Subcutaneous adipose tissue (tissue), 4 donors: Measurements from ENCODE around the gene TGDS. TPM values are rescaled to one million over a fixed set of nuclear protein-coding genes. Genes with fewer than 3 reads are reported as not detected.

ENCODE experiments used
- CTCF ChIP-seq: fragments of 450-650 bp; IDR thresholded peaks from one replicate; pipeline ENCODE4 v1.5.1; 2016; ENCODE audit warnings: low read depth, mild to moderate bottlenecking, control low read depth, antibody characterized with exemption, moderate library complexity
- total RNA-seq, 4 donors: library from RNA; depleted of rRNA; stranded (reverse); fragments of >200 nt; gene quantifications; one replicate each; pipeline ENCODE4 v1.1.0, GENCODE V29; 2016

The TGDS gene
- total RNA-seq, 4 donors from 2014 or later: 16.0 to 31.3 (median 17.3) TPM

DNA sequence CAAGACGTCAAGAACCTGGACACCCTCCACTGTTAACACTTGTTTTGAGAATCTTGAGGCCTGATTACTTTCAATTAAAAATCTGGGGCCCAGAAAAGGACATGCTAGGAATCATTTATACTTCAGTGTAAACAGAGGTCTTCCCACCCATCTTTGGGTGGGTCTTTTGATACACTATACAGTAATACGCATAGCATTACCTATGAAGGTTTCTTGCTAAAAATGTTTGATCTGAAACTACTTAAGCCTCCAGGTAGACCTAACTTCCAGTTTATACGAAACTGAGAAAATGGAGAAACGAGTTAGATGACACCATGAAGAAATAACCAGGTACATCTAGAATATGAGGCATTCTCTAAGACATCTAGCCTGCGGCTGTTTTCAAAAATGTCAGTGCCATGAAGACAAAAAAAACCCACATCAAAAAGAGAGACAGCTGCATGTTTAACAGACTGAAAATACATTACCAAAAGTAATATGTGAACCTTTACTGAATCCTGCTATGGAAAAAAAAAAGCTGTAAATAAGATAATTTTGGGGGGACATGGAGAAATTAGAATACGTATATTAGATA, 36.6 kb downstream of the TGDS start:
- no peak for TF ChIP-seq CTCF

GRCh38 chr13:94558716-94559115, 37.2 kb downstream of the TGDS start:
- no peak for TF ChIP-seq CTCF

GRCh38 chr13:94557684-94558235, 38.2 kb downstream of the TGDS start:
- TF ChIP-seq CTCF: no peak

- no peak for TF ChIP-seq CTCF
These were observed 39.3 kb downstream of the TGDS start for GRCh38 chr13:94556621-94557020.

DNA sequence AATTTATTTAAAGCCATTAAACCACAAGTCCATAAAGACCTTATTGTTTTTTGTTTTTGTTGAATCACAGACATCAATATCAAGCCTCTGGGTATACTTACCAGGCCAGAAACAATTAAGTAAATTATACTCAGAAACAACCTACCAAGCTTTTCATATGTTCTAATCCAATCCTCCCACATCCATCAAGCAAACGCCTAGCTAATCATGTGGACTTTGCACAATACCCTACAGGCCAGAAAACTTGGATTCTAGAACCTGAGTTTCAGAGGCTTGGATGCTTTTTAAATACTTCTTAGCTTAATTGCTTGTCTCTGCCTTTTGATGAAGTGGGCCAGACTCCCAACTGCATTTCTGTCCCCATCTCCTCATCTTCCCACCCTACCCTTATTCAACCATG, 39.9 kb downstream of the TGDS start:
- no peak for TF ChIP-seq CTCF

- TF ChIP-seq CTCF: no peak
These were observed 42.2 kb downstream of the TGDS start for GRCh38 chr13:94553766-94554165.

- TF ChIP-seq CTCF: no peak
These were observed 43.9 kb downstream of the TGDS start for GRCh38 chr13:94552095-94552494.
